Measurements from ENCODE around the gene HNRNPLL. TPM values are rescaled to one million over a fixed set of nuclear protein-coding genes. Genes with fewer than 3 reads are reported as not detected.

HNRNPLL gene
- 10 to 100 TPM; 45.1 to 56.6 TPM for total RNA-seq

DNA sequence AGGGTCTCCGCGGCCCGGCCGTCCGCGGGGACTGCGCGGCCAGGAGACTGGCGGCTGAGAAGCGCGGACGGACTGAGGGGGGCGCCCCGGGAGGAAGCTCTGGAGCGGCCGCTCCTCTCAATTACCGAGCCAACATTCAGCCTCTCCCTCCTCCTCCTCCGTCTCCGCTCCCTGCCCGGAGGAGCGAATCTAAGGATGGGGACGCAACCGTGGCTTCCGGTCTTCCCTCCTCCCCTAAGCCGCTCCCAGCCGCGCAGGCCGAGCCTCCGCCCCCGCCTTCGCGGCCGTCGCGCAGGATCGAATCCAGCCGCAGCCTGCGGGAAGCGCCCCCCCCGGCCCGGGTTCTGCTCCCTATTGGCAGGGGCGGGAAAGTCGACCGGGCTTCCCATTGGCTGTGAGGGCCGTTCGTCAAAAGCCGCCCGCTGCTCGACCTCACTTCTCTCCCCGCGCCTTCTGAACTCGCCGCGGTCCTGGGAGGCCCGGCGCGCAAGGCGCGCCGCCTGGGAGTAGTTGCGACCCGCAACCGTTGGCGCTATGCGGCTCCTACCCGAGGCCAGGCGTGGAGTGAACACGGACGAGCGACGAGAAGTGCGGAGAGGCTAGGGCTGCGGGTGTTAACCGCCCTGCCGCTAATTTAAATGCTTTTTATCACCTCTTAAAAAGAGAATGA, at the start of gene HNRNPLL:
Gene HNRNPLL (minus strand): TSS at position 197 of the 670 bp plus-strand sequence. CDS start 302 bp downstream, outside the sequence.

Other genes with a start within 250 kb of the HNRNPLL start
- gene ATL2, start 225.7 kb downstream of the HNRNPLL start, total RNA-seq = 100 to 1,000 TPM in 1 of 2 donors, 10 to 100 TPM in 1; 55.4 to 109 TPM
- gene GALM, start 63.2 kb upstream of the HNRNPLL start, total RNA-seq = 10 to 100 TPM; 26.8 to 48.3 TPM
- gene SRSF7, start 148.4 kb upstream of the HNRNPLL start, total RNA-seq = 100 to 1,000 TPM in 1 of 2 donors, 10 to 100 TPM in 1; 58.2 to 181 TPM
- gene GEMIN6, start 175.3 kb upstream of the HNRNPLL start, total RNA-seq = 10 to 100 TPM in 1 of 2 donors, 1 to 10 TPM in 1; 4.8 to 19.3 TPM